ENCODE measurements around the gene CYP2E1.
"Not testable (repeated sequence)": the region's sequence is repeated elsewhere in the genome, so short reads cannot be mapped to it uniquely, and the experiment has no call there.

CYP2E1 gene

DNA sequence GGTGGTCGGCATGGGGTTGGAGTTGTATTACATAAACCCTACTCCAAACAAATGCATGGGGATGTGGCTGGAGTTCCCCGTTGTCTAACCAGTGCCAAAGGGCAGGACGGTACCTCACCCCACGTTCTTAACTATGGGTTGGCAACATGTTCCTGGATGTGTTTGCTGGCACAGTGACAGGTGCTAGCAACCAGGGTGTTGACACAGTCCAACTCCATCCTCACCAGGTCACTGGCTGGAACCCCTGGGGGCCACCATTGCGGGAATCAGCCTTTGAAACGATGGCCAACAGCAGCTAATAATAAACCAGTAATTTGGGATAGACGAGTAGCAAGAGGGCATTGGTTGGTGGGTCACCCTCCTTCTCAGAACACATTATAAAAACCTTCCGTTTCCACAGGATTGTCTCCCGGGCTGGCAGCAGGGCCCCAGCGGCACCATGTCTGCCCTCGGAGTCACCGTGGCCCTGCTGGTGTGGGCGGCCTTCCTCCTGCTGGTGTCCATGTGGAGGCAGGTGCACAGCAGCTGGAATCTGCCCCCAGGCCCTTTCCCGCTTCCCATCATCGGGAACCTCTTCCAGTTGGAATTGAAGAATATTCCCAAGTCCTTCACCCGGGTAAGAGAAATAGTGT is at the start of gene CYP2E1:
CYP2E1 (plus strand) TSS at position 407 of the 632 bp plus-strand sequence; CDS start at position 440, 33 bp downstream.
- no peak for DNase-seq (ENCODE audit: low read depth, low spot score)

GRCh38 chr10:133481086-133481643 is 46.0 kb upstream of the CYP2E1 start:
- no peak for DNase-seq (ENCODE audit: low read depth, low spot score)

- DNase-seq (ENCODE audit: low read depth, low spot score) = no peak
These were observed 45.5 kb upstream of the CYP2E1 start for GRCh38 chr10:133481657-133482056.

DNA sequence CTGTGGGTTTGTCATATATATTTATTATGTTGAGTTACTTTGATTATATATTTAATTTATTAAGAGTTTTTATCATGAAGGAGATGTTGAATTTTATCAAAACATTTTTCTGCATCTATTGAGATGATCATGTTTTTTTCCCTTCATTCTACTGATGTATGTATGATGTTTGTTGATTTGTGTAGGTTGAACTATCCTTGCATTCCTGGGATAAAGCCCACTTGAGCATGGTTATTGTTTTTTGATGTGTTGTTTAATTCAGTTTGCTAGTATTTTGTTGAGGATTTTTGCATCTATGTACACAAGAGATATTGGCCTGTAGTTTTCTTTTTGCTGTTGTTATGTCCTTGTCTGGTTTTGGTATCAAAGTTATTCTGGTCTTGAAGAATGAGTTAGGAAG is 42.3 kb upstream of the CYP2E1 start:
- no peak for DNase-seq (ENCODE audit: low read depth, low spot score)

GRCh38 chr10:133487085-133487484 is 40.1 kb upstream of the CYP2E1 start:
- DNase-seq (ENCODE audit: low read depth, low spot score) = no peak

GRCh38 chr10:133488354-133488753 is 38.8 kb upstream of the CYP2E1 start:
- no peak for DNase-seq (ENCODE audit: low read depth, low spot score)

- no peak for DNase-seq (ENCODE audit: low read depth, low spot score)
These were observed 37.2 kb upstream of the CYP2E1 start for GRCh38 chr10:133489816-133490588.

DNA sequence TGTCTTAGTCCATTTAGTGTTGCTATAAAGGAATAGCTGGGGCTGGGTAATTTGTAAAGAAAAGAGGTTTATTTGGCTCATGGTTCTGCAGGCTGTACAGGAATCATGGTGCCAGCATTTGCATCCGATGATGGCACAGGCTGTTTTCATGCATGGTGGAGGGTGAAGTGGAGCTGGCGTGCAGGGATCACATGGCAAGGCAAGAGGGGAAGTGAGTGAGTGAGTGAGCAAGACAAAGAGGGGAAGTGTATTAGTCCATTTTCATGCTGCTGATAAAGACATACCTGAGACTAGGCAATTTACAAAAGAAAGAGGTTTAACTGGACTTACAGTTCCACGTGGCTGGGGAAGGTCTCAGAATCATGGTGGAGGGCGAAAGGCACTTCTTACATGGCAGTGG is 33.6 kb upstream of the CYP2E1 start:
- not testable (repeated sequence) for DNase-seq (ENCODE audit: low read depth, low spot score)

- not testable (repeated sequence) for DNase-seq (ENCODE audit: low read depth, low spot score)
These were observed 29.8 kb upstream of the CYP2E1 start for GRCh38 chr10:133497363-133497762.

- DNase-seq (ENCODE audit: low read depth, low spot score) = not testable (repeated sequence)
These were observed 28.0 kb upstream of the CYP2E1 start for GRCh38 chr10:133499176-133499575.

DNA sequence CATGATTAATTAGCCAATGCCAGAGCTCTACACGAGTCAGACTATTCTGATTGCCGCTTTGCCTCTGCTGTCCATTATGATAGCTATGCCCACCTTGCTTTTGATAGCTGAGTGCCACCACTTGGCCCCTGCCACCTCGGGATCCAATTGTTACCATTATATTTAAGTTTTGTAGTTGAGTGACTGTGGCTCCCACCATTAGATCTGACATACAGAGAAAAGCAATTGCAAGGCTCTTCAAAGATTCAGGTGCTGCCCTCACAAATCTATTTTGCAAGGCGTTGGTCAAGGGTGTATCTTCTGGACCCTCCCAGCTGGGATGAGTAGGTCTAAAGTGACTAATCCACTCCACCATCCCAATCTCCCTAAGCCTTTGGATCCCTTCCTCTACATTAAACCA is 26.3 kb upstream of the CYP2E1 start:
- DNase-seq (ENCODE audit: low read depth, low spot score) = not testable (repeated sequence)

DNA sequence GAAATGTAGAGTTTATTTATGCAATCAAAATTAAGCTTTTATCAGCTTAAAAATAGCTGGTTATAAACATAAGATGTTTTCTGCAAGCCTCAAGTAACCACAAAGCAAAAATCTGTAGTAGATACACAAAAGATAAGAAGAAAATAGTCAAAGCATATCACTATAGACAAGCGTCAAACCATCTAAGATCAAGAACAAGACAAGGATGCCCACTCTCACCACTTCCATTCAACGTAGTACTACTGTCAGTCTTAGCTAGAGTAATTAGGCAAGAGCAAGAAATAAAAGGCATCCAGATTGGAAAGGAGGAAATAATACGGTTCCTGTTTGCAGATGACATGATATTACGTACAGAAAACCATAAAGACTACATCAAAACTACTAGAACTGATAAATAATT is 17.5 kb upstream of the CYP2E1 start:
- no peak for DNase-seq (ENCODE audit: low read depth, low spot score)

- DNase-seq (ENCODE audit: low read depth, low spot score) = no peak
These were observed 15.8 kb upstream of the CYP2E1 start for GRCh38 chr10:133511408-133511807.

GRCh38 chr10:133511907-133512528 is 15.1 kb upstream of the CYP2E1 start:
- DNase-seq (ENCODE audit: low read depth, low spot score) = no peak

- no peak for DNase-seq (ENCODE audit: low read depth, low spot score)
These were observed 11.7 kb upstream of the CYP2E1 start for GRCh38 chr10:133515471-133515870.

GRCh38 chr10:133516057-133516456 is 11.1 kb upstream of the CYP2E1 start:
- no peak for DNase-seq (ENCODE audit: low read depth, low spot score)

DNA sequence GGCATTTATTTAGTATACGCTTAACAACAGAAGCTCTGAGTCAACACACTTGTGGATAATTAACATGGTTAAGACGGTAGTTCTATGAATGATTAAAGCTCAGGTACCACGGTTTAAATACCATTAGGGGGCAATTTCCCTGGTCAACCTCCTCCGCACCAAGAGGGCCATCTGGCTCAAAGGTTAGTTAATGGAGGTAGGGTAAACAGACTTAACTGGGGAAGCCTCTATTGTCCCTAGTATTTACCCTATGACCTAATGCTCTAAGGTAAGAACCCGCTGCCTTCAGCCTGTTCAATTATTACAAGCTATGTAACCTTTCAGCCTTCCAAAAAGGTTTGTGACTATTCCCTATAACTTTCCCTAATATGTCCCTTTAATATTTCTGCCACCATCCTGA is 8.6 kb upstream of the CYP2E1 start:
- not testable (repeated sequence) for DNase-seq (ENCODE audit: low read depth, low spot score)

GRCh38 chr10:133520193-133520738 is 6.9 kb upstream of the CYP2E1 start:
- no peak for DNase-seq (ENCODE audit: low read depth, low spot score)

DNA sequence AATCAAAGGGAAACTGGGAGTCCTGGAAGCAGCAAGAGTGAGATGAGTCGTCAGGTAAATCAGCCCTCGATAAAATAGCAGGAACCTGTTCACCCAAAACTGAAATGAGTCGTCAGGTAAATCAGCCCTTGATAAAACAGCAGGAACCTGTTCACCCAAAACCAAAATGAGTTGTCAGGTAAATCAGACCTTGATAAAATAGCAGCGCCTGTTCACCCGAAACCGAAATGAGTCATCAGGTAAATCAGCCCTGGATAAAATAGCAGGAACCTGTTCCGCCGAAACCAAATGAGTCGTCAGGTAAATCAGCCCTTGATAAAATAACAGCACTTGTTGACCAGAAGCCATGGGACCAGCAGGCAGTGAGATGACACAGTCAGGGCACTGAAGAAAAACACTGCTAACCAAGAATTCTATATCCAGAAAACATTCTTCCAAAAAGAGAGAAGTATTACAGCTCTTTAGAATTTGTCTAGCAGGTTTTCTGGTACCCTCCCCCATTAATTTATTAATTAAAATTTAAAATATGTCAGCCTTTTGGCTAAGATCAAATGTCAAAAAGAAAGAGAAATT is 3.4 kb upstream of the CYP2E1 start:
- no peak for DNase-seq (ENCODE audit: low read depth, low spot score)

DNA sequence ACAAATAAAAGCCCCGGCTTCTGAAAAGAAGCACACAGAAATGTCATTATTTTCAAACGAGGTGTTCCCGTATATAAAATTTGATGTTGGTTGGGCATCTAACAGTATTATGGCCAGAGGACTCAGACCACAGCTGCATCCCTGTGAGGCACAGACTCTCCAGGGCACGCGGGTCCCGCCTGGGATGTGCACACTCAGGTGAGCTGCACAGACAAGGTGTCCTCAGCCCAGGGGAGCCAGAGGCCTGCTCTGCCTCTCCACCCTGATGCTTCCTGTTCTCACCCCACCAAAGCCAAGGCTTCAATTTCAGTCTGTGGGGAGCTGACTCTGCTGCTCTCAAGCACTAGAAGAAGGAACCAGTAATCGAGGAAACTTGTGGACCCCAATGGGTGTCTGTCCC is 1.7 kb upstream of the CYP2E1 start:
- no peak for DNase-seq (ENCODE audit: low read depth, low spot score)

DNA sequence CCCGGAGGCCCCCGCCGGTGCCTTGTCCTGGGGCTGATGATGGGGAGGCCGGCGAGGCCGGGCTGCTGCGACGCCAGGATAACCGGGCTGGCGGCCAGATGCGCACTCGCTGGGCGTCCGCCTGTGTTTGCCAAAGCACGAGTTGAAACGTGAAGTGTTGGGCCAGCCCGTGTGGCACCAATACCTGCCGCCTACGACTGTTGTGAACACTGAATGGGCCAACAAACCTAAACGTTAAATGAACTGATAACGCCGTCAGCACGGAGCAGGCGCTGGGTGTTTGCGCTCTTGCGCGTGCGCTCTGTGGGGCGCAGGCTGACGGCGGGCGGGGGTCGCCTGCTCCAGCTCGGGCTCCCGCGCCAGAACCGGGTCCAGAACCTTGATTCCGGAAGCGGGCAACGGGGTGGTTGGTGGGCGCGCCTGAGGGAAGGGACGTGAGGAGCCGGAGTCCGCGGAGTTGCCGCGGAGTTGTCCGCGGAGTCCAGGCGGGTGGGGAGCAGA is 658 bp downstream of the CYP2E1 start:
- DNase-seq (ENCODE audit: low read depth, low spot score) = no peak
